Spleen (tissue), 11 donors: ENCODE results near the gene DNAJC18. TPM values are rescaled to one million over a fixed set of nuclear protein-coding genes. Genes with fewer than 3 reads are reported as not detected.
"Not testable (repeated sequence)": the region's sequence is repeated elsewhere in the genome, so short reads cannot be mapped to it uniquely, and the experiment has no call there.

Source experiments
- DNase-seq: peaks from one replicate; pipeline ENCODE4 v3.0.0-alpha.2; 2020
- H3K27ac ChIP-seq, 8 donors: fragments of 200-600 bp; sonication (generic) in 7 of 8; 1 replicate in 4 of 8; 2 replicates in 4 of 8; pipeline versions ENCODE4 v1.5.0 to v1.8.0; 2016 to 2021; ENCODE audit warnings: inconsistent platforms in 4 of 8, mild to moderate bottlenecking in 4 of 8, moderate library complexity in 1 of 8
- H3K27me3 ChIP-seq, 7 donors: fragments of 200-600 bp; sonication (generic) in 6 of 7; replicated peaks in 1 of 7; 1 replicate in 4 of 7; 2 replicates in 3 of 7; pipeline versions ENCODE4 v1.5.0 to v1.8.0; 2016 to 2021; ENCODE audit warnings: inconsistent platforms in 3 of 7, mild to moderate bottlenecking in 1 of 7
- H3K36me3 ChIP-seq, 6 donors: fragments of 200-600 bp; sonication (generic) in 5 of 6; 1 replicate in 4 of 6; 2 replicates in 2 of 6; pipeline versions ENCODE4 v1.5.0 to v1.8.0; 2016 to 2021; ENCODE audit warnings: inconsistent platforms in 2 of 6
- H3K4me1 ChIP-seq, 6 donors: fragments of 200-600 bp; sonication (generic) in 5 of 6; 1 replicate in 3 of 6; 2 replicates in 3 of 6; pipeline versions ENCODE4 v1.5.0 to v1.8.0; 2016 to 2021; ENCODE audit warnings: inconsistent platforms in 3 of 6
- H3K4me3 ChIP-seq, 8 donors: fragments of 200-600 bp; sonication (generic) in 7 of 8; 1 replicate in 4 of 8; 2 replicates in 4 of 8; pipeline versions ENCODE4 v1.5.0 to v1.8.0; 2016 to 2021; ENCODE audit warnings: inconsistent platforms in 4 of 8, mild to moderate bottlenecking in 4 of 8, moderate library complexity in 2 of 8
- H3K9me3 ChIP-seq, 8 donors: fragments of 200-600 bp; sonication (generic) in 7 of 8; 1 replicate in 4 of 8; 2 replicates in 4 of 8; pipeline versions ENCODE4 v1.5.0 to v1.8.0; 2016 to 2021; ENCODE audit warnings: inconsistent platforms in 4 of 8
- CTCF ChIP-seq, 11 experiments: fragments of 200-600 bp in 7 of 11; fragments of 450-650 bp in 4 of 11; sonication (generic) in 4 of 11; IDR thresholded peaks in 8 of 11; conservative IDR thresholded peaks in 3 of 11; 1 replicate in 7 of 11; 2 replicates in 4 of 11; pipeline versions ENCODE4 v1.4.0 to v1.8.0; 2016 to 2021; ENCODE audit warnings: antibody characterized with exemption in 11 of 11, inconsistent platforms in 4 of 11, mild to moderate bottlenecking in 1 of 11
- POLR2A ChIP-seq, 3 donors: fragments of 450-650 bp; IDR thresholded peaks; one replicate each; pipeline ENCODE4 v1.5.1; 2017; ENCODE audit warnings: antibody characterized with exemption in 3 of 3, mild to moderate bottlenecking in 1 of 3
- POLR2AphosphoS5 ChIP-seq, 3 donors: sonication (generic); formaldehyde crosslinking; IDR thresholded peaks; one replicate each; pipeline ENCODE4 v1.5.1; 2017; ENCODE audit warnings: antibody characterized with exemption in 3 of 3
- WGBS, 5 donors: extraction: QIAGEN DNeasy Blood & Tissue Kit in 3 of 5; methylation state at CpG; one replicate each; pipeline versions ENCODE4 v1.1.5 to v1.1.7; 2013 to 2018; 5-methylcytosine and 5-hydroxymethylcytosine counted together
- intact Hi-C: fragments of 100-400 bp; cut with DNase I; formaldehyde crosslinking; loops from one replicate; pipeline ENCODE4 v1.15.0; 2023; ENCODE audit warnings: low total_unique reads
- polyA plus RNA-seq, 3 donors: library from polyadenylated mRNA; stranded (reverse); fragments of 200-250 nt; gene quantifications; one replicate each; pipeline ENCODE4 v1.2.1, GENCODE V29; 2013
- total RNA-seq, 7 donors: library from RNA; depleted of rRNA in 3 of 7; stranded (reverse); fragments of >200 nt in 3 of 7; fragmentation: NEBNext Ultra II Directional in 4 of 7; extraction: Animal tissue kit (Norgen Biotek cat#: 25700) in 4 of 7; gene quantifications; one replicate each; pipeline versions ENCODE4 v1.1.0 to v1.2.1, GENCODE V29; 2016 to 2021
- donor health status: healthy with polysubstance abuse.
- donor health status: DM: no; HTN: no; CAD: no; lungs with moderate emphysema.
- donor health status: DM: no; HTN: no; CAD: no.
- donor health status: Bipolar disorder and iron deficiency.
- donor health status: healthy.
- donor health status: DM: no; HTN: no; CAD: no.
- donor health status: DM: yes; HTN: yes; CAD: no.

Gene DNAJC18
- total and polyA plus RNA-seq, 10 donors, result 1.3 to 10.8 (median 7.1) TPM

- H3K27ac ChIP-seq, result no peak overlapping the region
- no peak overlapping the region for H3K4me3 ChIP-seq
- H3K9me3 ChIP-seq, result no peaks in the 10 kb centered on the region
- WGBS, 5 donors, result 93 to 97% (median 95%) methylated on average over 6 of the region's 6 CpGs
- TF ChIP-seq CTCF (IDR thresholded peaks at IDR 0.05 in 8 of 11, conservative IDR thresholded peaks at IDR 0.05 in 3 of 11), result no peak
- TF ChIP-seq POLR2AphosphoS5 (IDR thresholded peaks at IDR 0.05), result no peak
- no peak for TF ChIP-seq POLR2A (IDR thresholded peaks at IDR 0.05)
- H3K27me3 ChIP-seq, result no peaks in the 10 kb centered on the region
- peaks cover 0 to 6% (median 0%) of the 10 kb centered on the region in 6 donors for H3K36me3 ChIP-seq
- peaks cover 3 to 44% (median 20%) of the 10 kb centered on the region in 6 donors for H3K4me1 ChIP-seq
- intact Hi-C loops, result no loop called here
- DNase-seq, result no peak
Observed at GRCh38 chr5:139413153-139413552, 26.2 kb downstream of the DNAJC18 start.

GRCh38 chr5:139410993-139411828 is 28.1 kb downstream of the DNAJC18 start:
- intact Hi-C loops, result no loop called here
- no peaks in the 10 kb centered on the region for H3K9me3 ChIP-seq
- H3K36me3 ChIP-seq, result no peaks in the 10 kb centered on the region
- no peak overlapping the region for H3K4me3 ChIP-seq
- TF ChIP-seq POLR2A (IDR thresholded peaks at IDR 0.05), result no peak
- no peak for TF ChIP-seq POLR2AphosphoS5 (IDR thresholded peaks at IDR 0.05)
- no peak for TF ChIP-seq CTCF (IDR thresholded peaks at IDR 0.05 in 8 of 11, conservative IDR thresholded peaks at IDR 0.05 in 3 of 11)
- H3K27ac ChIP-seq, result no peak overlapping the region
- no peaks in the 10 kb centered on the region for H3K27me3 ChIP-seq
- DNase-seq, result no peak
- peaks cover 0 to 38% (median 17%) of the 10 kb centered on the region in 6 donors for H3K4me1 ChIP-seq
- 91 to 95% (median 92%) methylated on average over 17 of the region's 17 CpGs for whole genome bisulfite sequencing, 5 donors

GRCh38 chr5:139410121-139410992 is 29.0 kb downstream of the DNAJC18 start:
- WGBS, 5 donors, result 81 to 92% (median 88%) methylated on average over 6 of the region's 6 CpGs
- H3K9me3 ChIP-seq, result no peaks in the 10 kb centered on the region
- H3K36me3 ChIP-seq, result no peaks in the 10 kb centered on the region
- no peak for DNase-seq
- H3K4me1 ChIP-seq, result peaks cover 0 to 30% (median 14%) of the 10 kb centered on the region in 6 donors
- H3K27ac ChIP-seq, result no peak overlapping the region
- TF ChIP-seq POLR2A (IDR thresholded peaks at IDR 0.05) (no peak), CTCF (IDR thresholded peaks at IDR 0.05 in 8 of 11, conservative IDR thresholded peaks at IDR 0.05 in 3 of 11) (no peak), POLR2AphosphoS5 (IDR thresholded peaks at IDR 0.05) (no peak)
- intact Hi-C loops, result no loop called here
- no peak overlapping the region for H3K4me3 ChIP-seq
- H3K27me3 ChIP-seq, result no peaks in the 10 kb centered on the region

- H3K4me1 ChIP-seq, result peaks cover 4 to 26% (median 14%) of the 10 kb centered on the region in 6 donors
- H3K9me3 ChIP-seq, intact Hi-C loops, H3K36me3 ChIP-seq, H3K27ac ChIP-seq, DNase-seq, H3K4me3 ChIP-seq, H3K27me3 ChIP-seq: not testable (repeated sequence)
- WGBS, 5 donors, result 85 to 92% (median 90%) methylated on average over 5 of the region's 5 CpGs
Observed at GRCh38 chr5:139409116-139409515, 30.2 kb downstream of the DNAJC18 start.
